Pons (tissue), 1 donor: ENCODE results near the gene SLC28A1.

Experiments
- DNase-seq: peaks from one replicate; pipeline ENCODE4 v3.0.0-alpha.2; 2016; ENCODE audit warnings: low spot score

Gene SLC28A1

GRCh38 chr15:84940399-84940798 is 55.9 kb downstream of the SLC28A1 start:
- DNase-seq = no peak

GRCh38 chr15:84942456-84942855 is 58.0 kb downstream of the SLC28A1 start:
- no peak for DNase-seq

- no peak for DNase-seq
Observed at GRCh38 chr15:84944311-84944710, 59.8 kb downstream of the SLC28A1 start.

- no peak for DNase-seq
Observed at GRCh38 chr15:84944861-84945260, 60.4 kb downstream of the SLC28A1 start.

- DNase-seq = no peak
Observed at GRCh38 chr15:84946772-84947489, 62.5 kb downstream of the SLC28A1 start.

GRCh38 chr15:84947947-84948830 is 63.7 kb downstream of the SLC28A1 start:
- peak; percentile 51 for DNase-seq

- DNase-seq = peak; percentile 24
Observed at GRCh38 chr15:84949043-84949442, 64.6 kb downstream of the SLC28A1 start.

GRCh38 chr15:84949845-84950569 is 65.5 kb downstream of the SLC28A1 start:
- peak; percentile 91 for DNase-seq

- DNase-seq = no peak
Observed at GRCh38 chr15:84950570-84951111, 66.2 kb downstream of the SLC28A1 start.

GRCh38 chr15:84951736-84952135 is 67.3 kb downstream of the SLC28A1 start:
- DNase-seq = no peak

GRCh38 chr15:84953136-84953535 is 68.7 kb downstream of the SLC28A1 start:
- DNase-seq = no peak

- no peak for DNase-seq
Observed at GRCh38 chr15:84953726-84954125, 69.3 kb downstream of the SLC28A1 start.

GRCh38 chr15:84955089-84955848 is 70.8 kb downstream of the SLC28A1 start:
- peak; percentile 89 for DNase-seq

- no peak for DNase-seq
Observed at GRCh38 chr15:84956199-84956598, 71.7 kb downstream of the SLC28A1 start.

- DNase-seq = no peak
Observed at GRCh38 chr15:84960391-84961113, 76.1 kb downstream of the SLC28A1 start.

- DNase-seq = no peak
Observed at GRCh38 chr15:84961114-84961452, 76.6 kb downstream of the SLC28A1 start.

- no peak for DNase-seq
Observed at GRCh38 chr15:84961707-84962106, 77.2 kb downstream of the SLC28A1 start.

- no peak for DNase-seq
Observed at GRCh38 chr15:84962955-84963354, 78.5 kb downstream of the SLC28A1 start.

GRCh38 chr15:84967380-84967779 is 82.9 kb downstream of the SLC28A1 start:
- no peak for DNase-seq

GRCh38 chr15:84968301-84968700 is 83.8 kb downstream of the SLC28A1 start:
- no peak for DNase-seq

- peak; percentile 73 for DNase-seq
Observed at GRCh38 chr15:84969257-84969656, 84.8 kb downstream of the SLC28A1 start.
